Measurements from ENCODE around the gene SYNDIG1.

Gene SYNDIG1

DNA sequence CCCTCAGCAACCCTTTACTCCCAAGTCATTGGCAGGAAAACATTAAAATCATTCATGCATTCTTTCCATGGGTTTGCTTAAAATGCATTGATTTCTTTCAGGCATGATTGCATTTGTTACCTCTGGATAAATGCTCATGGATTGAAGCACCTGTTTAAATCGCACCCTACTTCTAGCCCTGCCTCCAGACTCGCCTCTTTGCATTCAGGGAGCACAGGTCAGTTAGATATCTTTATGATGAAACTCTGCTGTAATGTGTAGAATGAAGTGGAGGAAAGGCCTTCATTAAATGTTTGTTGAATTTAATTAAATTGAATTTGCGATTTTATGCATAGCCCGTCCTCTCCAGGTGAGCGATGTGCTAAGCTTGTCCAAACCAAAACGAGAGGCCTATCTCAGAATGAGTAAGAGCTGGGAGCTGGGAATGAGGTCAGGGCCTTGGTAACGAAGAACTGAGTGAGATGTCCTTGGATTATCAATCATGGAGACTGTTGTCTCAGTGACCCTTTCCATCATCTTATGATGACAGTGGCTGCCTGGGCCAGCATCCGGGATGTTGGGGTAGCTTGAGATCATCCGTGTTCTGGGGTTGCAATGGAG, 210.1 kb downstream of the SYNDIG1 start:
- no peak for DNase-seq

DNA sequence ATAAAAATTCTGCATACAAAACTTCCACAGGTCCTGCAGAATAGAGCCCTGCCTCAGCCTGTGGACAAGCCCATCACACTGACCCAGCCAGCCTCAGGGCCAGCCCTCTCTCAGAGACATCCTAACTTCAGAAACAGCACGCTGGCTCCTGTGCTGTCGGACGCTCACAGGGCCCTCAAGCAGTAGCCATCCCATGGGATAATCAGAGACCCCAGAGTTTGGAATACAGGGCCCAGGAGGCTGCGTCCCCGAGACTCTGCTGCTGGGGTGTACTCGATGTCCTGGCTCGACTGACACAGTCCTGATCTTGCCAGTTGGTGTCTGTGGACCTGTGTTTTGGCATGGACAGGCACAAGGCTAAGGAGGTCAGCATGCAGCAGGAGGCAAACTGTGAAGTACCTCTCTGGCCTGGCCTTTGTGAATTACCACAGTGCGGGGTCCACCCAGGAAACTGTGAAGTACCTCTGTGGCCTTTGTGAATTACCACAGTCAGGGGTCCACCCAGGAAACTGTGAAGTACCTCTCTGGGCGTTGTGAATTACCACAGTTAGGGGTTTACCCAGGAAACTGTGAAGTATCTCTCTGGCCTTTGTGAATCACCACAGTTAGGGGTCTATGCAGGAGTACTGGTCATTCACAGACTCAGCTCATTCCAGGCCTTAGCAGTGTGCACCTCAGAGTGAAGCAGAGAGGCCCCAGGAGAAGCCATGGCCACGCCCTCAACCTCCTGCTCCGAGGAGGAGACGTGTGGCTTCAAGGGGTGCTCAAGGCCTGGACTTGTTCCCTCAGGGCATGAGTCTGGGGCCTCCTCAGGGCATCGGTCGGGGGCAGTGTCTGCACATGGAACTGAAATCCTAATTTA, 212.4 kb downstream of the SYNDIG1 start:
- no peak for DNase-seq

DNA sequence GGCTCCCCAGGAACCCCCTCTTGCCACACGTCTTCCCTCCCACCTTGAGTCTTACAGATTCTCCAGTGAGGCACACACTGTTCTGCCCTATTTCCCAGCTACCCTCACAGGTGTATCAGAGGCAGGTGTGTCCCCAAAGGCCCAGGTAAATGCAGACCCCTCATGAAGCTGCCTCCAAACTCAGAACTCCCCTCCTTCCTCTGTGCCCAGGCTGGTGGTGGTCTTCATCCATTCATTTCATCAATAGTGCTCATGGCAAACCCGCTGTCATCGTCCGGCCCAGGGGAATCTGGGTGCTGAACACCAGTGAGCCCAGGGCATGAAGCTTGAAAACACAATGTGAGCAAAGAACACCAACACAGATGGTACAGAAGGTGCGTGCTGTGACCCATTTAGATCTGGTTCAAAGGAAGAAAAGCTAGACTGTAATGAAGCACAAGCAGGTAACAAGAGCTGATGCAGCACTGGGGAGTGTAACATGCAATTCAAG, 213.1 kb downstream of the SYNDIG1 start:
- no peak for DNase-seq

DNA sequence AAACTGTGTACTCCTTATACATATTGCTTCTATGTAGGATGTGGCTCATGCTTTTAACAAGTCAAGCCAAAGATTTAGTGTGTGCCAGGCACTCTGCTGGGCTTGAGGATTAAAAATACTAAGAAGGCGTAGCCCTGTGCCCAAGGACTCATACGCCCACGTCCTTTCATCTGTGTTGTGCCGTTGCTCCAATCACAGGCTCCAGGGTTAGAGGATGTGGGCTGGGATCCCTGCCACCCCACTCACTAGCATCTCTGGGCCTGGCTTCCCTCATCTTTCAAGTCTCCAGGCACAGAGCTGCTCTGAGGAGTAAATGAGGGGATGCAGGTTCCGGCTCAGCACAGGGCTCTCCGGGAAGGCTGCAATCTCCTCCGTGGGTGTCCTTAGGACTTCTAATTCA, 214.2 kb downstream of the SYNDIG1 start:
- no peak for DNase-seq

DNA sequence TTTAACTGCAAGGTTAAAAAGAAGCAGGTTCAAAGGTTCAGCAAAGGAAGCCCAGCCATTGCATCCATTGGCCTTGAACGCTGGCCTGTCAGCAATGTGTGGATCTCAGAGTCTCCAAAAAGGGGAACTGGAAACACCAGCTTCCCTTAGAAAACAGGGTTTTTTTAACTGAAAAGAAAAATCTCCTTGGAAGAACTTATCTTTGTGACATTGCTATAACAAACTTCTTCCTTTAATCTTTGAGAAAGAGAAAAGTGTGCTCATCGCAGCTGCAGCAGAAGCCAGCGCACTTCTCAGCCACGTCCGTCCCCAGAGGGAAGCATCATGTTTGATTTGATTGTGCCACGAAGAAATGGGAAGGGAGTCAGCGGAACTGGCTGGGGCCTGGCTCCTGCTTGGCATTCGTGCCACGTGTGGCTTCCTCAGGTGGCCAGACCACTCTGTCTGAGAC, 215.0 kb downstream of the SYNDIG1 start:
- DNase-seq, result no peak

DNA sequence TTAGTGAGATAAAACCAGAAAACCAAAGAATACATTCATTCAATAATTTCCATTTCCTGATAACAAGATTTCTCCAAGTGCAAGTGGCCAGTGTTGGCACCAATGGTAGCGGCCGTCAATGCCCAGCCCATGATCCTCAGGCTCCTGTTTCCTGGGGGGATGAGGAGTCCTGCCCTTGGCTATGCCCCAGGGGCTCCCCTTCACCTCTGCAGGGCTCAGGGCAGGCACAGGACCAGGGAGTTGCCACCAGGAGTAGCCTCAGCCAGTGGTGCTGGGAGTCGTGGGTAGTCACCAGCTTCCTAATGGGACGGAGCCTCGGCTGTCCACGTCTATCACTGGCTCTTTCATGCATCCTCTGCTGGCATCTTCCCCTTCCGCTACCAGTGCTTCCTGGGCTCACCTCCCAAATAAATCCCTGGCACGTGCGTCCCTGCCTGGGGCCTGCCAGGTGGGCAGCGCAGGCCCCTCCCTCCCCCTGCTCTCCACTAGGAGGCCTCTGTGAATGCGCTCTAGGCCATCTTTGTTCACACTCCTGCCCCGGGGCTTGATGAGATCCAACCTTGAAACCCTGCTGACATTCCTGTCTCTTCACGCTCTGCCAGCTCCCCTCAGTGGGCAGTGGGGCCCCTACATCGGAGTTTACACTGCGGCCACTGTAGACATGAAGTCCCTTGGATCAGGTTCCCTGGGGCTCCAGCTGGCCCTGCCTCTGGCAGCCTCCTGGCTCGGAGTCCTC, 215.7 kb downstream of the SYNDIG1 start:
- DNase-seq, result no peak

DNA sequence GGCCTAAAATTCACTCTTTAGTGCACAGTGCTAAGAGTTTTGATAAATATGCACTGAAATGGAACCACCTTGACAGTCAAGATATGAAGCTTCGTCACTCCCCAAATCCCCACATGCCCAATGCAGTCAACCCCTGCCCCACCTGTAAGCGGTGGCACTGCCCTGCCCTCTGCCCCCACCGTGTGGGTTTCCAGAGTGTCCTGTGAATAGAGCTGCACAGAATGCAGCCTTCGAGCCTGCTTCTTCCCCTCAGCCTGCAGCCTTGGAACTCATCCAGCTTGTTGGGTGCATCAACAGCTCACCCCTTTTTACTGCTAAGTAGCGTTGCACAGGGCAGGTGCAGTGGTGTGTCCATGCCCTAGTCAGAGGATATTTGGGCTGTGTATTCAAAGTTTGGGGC, 216.3 kb downstream of the SYNDIG1 start:
- no peak for DNase-seq

DNA sequence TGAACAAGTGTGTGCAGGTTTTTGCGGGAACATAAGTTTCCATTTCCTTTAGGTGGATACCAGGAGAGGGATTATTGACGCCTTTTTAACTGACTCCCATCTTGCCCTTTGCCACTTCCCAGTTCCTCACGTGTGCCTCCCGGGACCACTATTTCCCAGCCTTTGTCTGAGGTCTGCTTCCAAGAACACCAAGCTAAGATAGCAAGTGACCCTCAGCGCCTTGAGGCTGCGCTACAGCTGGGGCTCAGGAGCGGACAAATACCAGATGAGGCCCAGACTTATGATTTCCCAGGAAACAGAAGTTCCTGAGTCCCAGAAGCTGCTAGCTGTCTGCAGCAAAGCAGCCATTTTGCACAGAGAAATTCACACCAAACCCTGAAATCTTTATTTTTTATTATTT, 216.7 kb downstream of the SYNDIG1 start:
- no peak for DNase-seq

DNA sequence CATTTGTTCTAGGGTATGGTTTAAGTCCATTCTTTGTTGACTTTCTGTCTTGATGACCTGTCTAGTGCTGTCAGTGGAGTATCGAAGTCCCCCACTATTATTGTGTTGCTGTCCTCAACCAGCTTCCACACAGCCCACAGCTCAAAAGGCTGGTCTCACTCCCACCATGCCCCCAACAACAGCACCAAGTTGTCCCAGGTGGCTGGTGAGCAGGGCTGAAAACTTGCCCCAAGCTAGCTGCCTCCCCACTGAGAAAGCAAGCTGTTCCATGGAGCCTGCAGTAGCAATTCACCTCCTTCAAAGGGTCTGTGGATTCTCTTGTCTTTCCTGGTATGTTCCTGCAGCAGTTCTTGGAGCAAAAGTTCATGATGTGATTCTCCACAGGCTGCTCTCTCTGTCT, 221.0 kb downstream of the SYNDIG1 start:
- DNase-seq, result no peak

DNA sequence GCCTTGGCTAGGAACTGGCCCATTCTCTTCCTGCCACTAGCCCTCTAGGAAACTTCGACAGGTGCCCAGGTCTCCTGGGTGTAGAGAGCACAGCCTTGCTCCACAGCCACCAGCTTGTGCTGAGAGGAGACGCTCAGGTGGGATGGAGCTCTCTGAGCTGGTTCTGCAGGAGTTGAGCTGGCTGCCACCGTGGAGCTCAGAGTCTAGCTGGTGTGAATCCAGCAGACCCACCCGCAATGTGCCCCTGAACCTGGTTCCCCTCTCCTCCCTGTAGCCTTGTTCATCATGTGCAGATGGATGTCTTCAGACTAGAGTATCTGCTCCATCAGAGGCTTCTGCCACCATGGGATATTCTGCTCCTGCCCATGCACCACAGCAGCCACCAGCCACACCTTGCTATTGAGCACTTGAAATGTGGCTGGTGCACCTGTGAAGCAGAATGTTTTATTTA, 222.5 kb downstream of the SYNDIG1 start:
- no peak for DNase-seq

DNA sequence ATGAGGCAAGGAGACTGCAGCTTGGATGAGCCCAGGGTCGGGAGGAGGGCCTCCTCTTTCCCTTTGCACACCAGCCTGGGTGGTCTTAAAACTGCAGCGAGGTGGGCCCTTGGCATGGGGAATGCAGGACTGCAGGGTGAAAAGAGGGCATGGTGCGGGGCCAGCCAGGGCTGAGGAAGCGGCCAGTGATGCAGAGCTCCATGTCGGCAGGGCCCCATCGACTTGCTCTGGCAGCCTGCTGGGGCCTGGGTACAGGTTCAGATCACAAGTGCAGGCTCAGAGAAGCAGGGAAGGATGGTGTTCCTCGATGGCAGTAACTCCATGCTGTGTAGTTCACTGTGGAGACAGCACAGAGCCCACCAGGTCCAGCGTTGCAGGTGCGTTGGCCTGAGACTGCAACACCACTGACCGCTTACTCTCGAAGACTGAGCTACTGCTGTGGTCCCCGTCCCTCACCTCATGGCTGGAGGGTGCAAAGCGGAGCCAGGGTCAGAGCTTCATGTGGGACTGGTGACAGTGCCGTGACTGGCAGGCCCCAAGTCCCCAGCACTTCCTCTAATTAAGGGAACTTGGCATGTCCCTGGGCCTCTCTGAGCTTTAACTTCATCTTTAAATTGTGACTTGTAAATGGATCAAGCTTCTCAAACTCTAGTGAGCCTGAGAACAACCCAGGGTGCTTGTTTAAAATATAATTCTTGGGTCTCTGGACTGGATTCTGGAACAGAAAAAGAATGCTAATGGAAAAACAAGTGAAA, 223.2 kb downstream of the SYNDIG1 start:
- no peak for DNase-seq

DNA sequence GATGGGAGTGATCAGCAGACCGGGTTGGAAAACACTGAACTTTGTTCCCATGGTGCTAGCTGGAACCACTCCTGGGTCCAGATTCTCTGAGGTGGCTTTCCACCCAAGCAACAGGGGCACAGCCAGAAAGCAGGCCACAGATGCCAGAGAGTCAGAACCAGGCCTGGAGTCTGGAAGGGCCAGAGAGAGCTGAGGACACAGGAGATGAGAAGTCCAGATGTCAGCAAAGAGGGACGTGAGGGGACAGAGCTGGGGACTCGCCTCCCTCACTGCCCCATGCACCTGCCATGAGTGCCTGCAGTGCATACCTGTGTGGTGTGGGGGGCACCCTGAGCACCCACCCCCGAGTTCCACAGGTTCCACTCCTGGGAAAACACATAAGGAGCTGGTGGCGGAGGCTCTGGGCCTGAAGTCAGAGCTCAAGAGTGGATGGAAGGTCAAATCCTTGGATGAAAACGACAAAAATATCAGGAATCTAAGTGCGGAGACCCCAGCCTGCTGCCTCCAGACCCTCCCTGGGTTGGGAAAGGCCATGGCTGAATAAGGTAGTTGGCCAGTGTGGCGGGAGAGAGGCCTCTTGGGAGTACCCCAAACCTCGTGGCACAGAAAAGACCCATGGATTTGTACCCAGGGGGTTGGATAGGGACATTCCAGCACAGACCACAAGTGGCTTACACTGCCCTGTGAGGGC, 224.2 kb downstream of the SYNDIG1 start:
- no peak for DNase-seq

DNA sequence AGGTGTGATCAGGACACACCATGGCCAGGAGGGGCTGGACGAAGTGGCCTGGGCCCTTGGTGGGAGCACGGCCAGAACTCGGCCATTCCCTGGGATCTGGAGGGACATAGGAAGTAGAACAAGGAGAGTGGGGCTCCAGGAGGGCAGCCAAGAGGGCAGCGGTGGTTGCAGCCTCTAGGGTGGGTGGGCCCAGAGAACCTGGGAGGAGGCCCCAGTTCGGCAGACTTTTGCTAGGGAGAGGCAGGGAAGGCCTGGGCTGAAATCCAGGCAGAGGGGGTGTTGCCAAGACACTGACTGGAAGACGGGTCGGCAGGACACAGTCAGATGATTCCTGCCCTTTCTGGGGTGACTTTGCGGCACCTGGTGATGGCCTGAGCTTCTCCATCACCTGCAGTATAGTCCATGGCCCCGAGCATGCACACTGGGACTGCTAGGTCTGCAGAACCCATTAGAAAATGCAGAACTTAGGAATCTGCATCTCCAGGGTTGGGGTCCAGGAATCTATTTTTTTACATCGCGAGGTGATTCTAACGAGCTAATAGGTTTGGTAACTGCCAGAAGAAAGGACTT, 224.8 kb downstream of the SYNDIG1 start:
- DNase-seq, result no peak

DNA sequence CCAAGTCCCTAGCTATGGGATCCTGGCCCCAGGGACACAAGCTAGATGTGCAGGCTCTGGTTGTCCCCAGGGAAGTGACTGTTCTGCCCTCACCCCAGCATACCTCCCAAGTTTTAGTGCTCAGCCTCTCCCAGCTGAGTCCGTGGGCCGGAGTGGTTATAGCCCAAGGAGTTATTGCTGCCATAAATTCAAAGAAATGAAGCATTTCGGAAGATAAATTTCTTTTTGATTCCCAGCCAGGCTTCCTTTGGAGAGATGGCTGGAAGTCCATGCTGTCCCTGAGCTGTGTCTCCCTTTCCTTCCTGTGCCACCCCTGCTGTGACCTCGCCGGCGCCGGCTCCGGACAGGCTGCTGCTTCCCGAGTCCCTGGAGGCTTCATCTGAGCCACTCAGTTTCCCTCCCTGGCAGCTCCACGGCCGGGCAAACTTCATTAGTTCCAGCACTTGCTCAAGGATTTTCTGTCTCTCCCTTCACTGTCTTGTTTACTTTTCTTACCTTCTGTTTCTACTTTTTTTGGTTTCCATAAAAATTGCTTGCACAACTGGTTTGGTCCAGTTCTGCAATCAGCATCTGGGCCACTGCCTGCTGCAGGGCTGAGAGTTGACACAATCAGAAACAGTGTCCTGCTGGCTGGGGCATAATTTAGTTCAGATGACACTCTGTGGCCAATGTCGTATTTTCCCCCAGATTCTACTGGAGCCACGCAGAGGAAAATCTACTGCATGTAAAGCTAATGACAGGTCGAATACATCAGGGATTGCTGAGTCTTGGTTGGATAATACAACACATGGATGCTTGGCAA, 225.5 kb downstream of the SYNDIG1 start:
- no peak for DNase-seq

DNA sequence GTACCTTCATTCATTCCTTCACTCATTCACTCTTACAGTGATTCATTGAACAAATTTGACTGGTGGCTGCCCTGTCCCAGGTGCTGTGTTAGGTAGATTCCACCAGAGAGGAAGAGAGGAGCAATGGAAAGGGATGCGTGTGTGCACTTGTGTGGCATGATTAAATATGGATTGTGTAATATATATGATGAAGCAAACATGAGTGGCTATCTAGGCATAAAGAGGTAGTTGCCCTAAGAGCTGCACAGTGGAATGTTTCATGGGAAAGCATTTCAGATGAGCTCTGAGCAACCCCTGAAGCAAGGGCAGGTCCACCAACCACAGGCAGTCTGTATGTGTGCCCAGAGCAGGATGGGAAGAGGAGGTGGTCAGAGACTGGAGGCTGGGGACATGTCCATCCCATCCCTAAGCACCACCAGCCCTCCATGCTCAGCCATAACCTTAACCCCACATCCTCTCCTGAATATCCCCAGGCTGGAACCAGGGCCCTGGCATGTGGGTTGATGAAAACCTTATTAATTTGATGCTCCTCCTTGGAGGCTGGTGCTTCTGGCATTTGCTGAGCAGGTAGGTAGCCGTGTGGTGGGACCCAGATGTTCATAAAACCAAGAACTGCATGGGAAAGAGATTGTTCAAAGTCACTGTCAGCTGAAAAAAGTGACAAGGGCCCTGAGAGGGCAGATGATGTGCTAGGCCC, 226.2 kb downstream of the SYNDIG1 start:
- no peak for DNase-seq

DNA sequence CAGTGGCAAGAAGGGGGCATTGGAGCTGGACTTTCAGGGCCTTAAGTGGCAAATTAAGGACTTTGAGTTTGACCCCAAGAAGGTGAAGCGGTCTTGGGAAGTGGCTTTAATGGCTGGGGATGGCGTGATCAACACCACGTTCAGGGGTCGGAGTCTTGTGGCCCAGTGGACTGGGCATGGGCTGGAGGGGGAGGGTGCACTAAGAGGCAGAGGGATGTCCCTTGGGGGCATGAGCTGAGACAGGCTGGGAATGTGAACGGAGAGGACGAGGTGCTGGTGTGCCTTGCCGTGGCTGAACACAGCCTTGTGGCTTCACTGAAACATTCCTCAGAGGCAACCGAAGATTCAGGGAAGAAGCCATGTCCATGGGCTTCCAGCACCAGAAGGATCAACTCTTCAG, 227.0 kb downstream of the SYNDIG1 start:
- no peak for DNase-seq

DNA sequence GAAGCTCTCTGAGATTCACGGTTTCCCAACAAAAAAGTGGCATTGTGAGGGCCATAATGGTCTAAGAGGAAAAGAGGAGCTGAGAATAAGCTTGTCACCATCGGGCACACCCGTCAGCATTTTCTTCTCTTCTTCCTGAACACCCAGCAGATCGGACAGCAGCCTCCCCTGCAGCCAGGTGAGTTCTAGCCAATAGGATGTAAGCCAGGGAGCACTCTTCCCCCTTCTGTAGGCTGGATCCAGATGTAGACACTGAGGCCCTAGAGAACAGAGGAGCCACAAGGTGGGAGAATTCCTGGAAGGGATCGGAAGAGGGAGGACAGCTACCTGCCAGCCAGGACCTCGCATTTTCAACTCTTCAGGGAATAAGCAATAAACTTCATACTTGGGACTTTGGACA, 228.0 kb downstream of the SYNDIG1 start:
- DNase-seq, result no peak

DNA sequence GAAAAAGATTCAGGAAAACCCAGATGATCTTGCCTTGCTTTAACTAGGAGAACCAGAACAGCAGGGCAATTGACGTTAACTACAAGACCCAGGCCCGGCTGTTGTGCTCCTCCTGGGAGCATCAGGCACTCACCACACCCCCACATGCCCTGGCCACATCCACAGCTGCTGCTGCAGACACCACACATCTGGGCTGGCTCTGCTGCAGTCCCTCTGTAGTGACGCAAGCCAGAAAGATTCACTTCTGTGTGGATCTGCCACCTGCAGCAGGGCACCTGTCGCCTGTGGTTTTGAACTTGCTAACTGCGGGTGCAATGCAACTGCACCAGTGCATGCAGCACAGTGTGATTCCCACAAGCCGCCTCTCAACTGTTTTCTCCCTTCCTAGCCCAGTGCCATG, 228.8 kb downstream of the SYNDIG1 start:
- DNase-seq, result no peak

DNA sequence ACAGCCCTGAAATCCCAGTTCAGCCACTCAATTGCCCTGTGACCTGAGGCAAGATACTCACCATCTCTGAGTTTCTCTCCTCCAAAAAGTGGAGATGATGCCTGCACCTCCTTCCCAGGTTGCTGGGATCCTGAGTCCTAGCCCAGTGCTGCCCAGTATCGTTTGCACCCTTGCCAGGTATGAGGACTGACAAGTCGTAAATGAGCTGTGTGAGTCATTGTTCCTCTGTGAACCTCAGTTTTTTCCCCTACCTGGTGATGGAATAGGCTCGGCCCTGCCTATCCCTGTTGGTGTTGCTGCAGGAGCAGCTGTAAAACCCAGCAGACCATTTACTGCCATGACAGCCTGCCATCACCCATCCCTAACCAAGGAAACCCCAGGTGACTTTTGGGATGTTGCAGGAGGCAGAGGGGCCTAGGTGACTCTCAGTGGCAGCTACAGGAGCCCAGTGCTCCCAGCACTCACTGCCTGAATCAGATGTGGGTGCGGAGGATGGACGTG, 229.3 kb downstream of the SYNDIG1 start:
- no peak for DNase-seq

All from NCI-H1105 treated with DMSO at 0.1 percent for 48 hours (cell line).